Measurements from ENCODE around the gene TMEM43. TPM values are rescaled to one million over a fixed set of nuclear protein-coding genes. Genes with fewer than 3 reads are reported as not detected.

TMEM43 gene
- total and polyA plus RNA-seq, 2 of the 8 experiments (the other 6 are each of a cell fraction or from before 2014, with no cell fraction given): 27.0 to 33.7 TPM

- TF ChIP-seq CTCF (IDR thresholded peaks at IDR 0.05; ENCODE audit: control extremely low read depth in 1 of 3, insufficient read depth in 1 of 3, low read depth in 1 of 3, low read length in 3 of 3): no peak
- TF ChIP-seq ASH2L (IDR thresholded peaks at IDR 0.05; ENCODE audit: low read length): no peak
- TF ChIP-seq NANOG (IDR thresholded peaks at IDR 0.05; ENCODE audit: insufficient read depth, low read depth, low read length, poor library complexity, severe bottlenecking): no peak
- TF ChIP-seq ATF2 (IDR thresholded peaks at IDR 0.05; ENCODE audit: low read length): no peak
- no peak for TF ChIP-seq RFX5 (IDR thresholded peaks at IDR 0.05; ENCODE audit: borderline replicate concordance, low read depth, low read length)
- no peak for TF ChIP-seq KDM4A (IDR thresholded peaks at IDR 0.05; ENCODE audit: low read depth, low read length, severe bottlenecking)
- TF ChIP-seq GTF2F1 (IDR thresholded peaks at IDR 0.05; ENCODE audit: borderline replicate concordance, low read depth, low read length): no peak
Measured at GRCh38 chr3:14188041-14188754, 63.3 kb downstream of the TMEM43 start (continued).

Other genes starting within 250 kb of the TMEM43 start
- gene WNT7A, start 245.0 kb upstream of the TMEM43 start, total RNA-seq (2021; fragmentation: NEBNext Ultra II Directional; extraction: Animal tissue kit (Norgen Biotek cat#: 25700)): not detected in 2 replicates
- gene WNT7A, start 245.0 kb upstream of the TMEM43 start, polyA plus RNA-seq (2011; rRNA removed): 0.02 and 0.11 TPM in 2 replicates
- 20.6 and 22.3 TPM in 2 replicates for gene CHCHD4, start 182 bp upstream of the TMEM43 start, total RNA-seq (2021; fragmentation: NEBNext Ultra II Directional; extraction: Animal tissue kit (Norgen Biotek cat#: 25700))
- 10.8 and 15.0 TPM in 2 replicates for gene CHCHD4, start 182 bp upstream of the TMEM43 start, polyA plus RNA-seq (2011; rRNA removed)
- 27.3 and 27.7 TPM in 2 replicates for gene XPC, start 53.5 kb downstream of the TMEM43 start, total RNA-seq (2021; fragmentation: NEBNext Ultra II Directional; extraction: Animal tissue kit (Norgen Biotek cat#: 25700))
- gene XPC, start 53.5 kb downstream of the TMEM43 start, polyA plus RNA-seq (2011; rRNA removed): 8.8 and 13.0 TPM in 2 replicates
- gene LSM3, start 53.8 kb downstream of the TMEM43 start, total RNA-seq (2021; fragmentation: NEBNext Ultra II Directional; extraction: Animal tissue kit (Norgen Biotek cat#: 25700)): 24.8 and 25.4 TPM in 2 replicates
- 3.4 and 7.1 TPM in 2 replicates for gene LSM3, start 53.8 kb downstream of the TMEM43 start, polyA plus RNA-seq (2011; rRNA removed)